Astrocyte (in vitro differentiated cells and primary cell): ENCODE measurements around the gene KCNH2.

ENCODE experiments used
- CTCF ChIP-seq: IDR thresholded peaks from 2 replicates; pipeline ENCODE4 v1.5.1; 2011; ENCODE audit warnings: low read depth, mild to moderate bottlenecking, inconsistent platforms, low read length, moderate library complexity; ENCODE audit not compliant: insufficient read depth
- EZH2 ChIP-seq: IDR thresholded peaks from 2 replicates; pipeline ENCODE4 v1.6.1; 2012; ENCODE audit warnings: mild to moderate bottlenecking, low read length, inconsistent platforms; ENCODE audit not compliant: insufficient read depth

- TF ChIP-seq CTCF (no peak), EZH2 (no peak)
Observed at GRCh38 chr7:150902078-150903033, 75.8 kb downstream of the KCNH2 start.
